ENCODE data around the gene NUP188. TPM values are rescaled to one million over a fixed set of nuclear protein-coding genes. Genes with fewer than 3 reads are reported as not detected.
A peak's percentile ranks its signal among the peaks of the same experiment; 100 is the strongest.

Gene NUP188
- polyA plus RNA-seq, 1 donor (not counting 4 experiments of a cell fraction or from before 2014, with no cell fraction given), result 31.1 TPM

DNA sequence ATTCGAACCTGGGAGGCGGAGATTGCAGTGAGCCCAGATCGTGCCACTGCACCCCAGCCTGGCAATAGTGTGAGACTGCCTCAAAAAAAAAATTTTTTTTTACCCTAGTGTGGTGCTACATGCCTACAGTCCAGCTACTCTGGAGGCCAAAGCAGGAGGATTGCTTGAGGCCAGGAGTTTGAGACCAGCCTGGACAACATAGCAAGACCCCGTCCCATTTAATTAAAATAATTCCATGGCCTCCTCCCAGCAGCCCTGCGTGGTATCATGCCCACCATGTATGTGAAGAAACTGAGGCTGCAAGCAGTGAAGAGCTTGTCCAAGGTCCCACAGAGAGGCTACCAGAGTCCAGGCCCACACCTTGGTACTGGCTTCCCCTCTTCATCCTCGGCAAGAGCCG, 46.1 kb upstream of the NUP188 start:
- Histone ChIP-seq H3K9me3 (ENCODE audit: control insufficient read depth, low read depth, low read length) (no peaks in the 10 kb centered on the region), H4K20me1 (ENCODE audit: control insufficient read depth, extremely low read depth, insufficient read depth, low read length) (no peaks in the 10 kb centered on the region), H3K9ac (ENCODE audit: control insufficient read depth, extremely low read depth, insufficient read depth, low read length) (peak overlapping the region; percentile 72), H2AFZ (ENCODE audit: control insufficient read depth, low read length) (no peak overlapping the region), H3K4me1 (ENCODE audit: control insufficient read depth, extremely low read depth, insufficient read depth, low read length) (peaks cover 68% of the 10 kb centered on the region), H3K79me2 (ENCODE audit: control insufficient read depth, insufficient read depth, low read length) (peaks cover 53% of the 10 kb centered on the region), H3K27ac (ENCODE audit: control insufficient read depth, insufficient read depth, low read length) (peak overlapping the region; percentile 90), H3K36me3 (ENCODE audit: control insufficient read depth in 2 of 2, extremely low read depth in 1 of 2, insufficient read depth in 2 of 2, low read length in 2 of 2) (peaks cover 7 to 59% of the 10 kb centered on the region in 2 experiments), H3K9me1 (ENCODE audit: control insufficient read depth, extremely low read depth, insufficient read depth, low read length) (no peaks in the 10 kb centered on the region), H3K4me2 (ENCODE audit: control insufficient read depth, extremely low read depth, insufficient read depth, low read depth, low read length) (no peak overlapping the region), H3K4me3 (ENCODE audit: control insufficient read depth in 2 of 3, extremely low read depth in 1 of 3, insufficient read depth in 2 of 3, low read depth in 1 of 3, low read length in 3 of 3) (no peak overlapping the region), H3K27me3 (ENCODE audit: control insufficient read depth, extremely low read depth, insufficient read depth, low read length) (no peaks in the 10 kb centered on the region)
- DNase-seq (ENCODE audit: low read depth, low spot score) (no peak), FAIRE-seq (no peak)
- TF ChIP-seq, protein P1, sequence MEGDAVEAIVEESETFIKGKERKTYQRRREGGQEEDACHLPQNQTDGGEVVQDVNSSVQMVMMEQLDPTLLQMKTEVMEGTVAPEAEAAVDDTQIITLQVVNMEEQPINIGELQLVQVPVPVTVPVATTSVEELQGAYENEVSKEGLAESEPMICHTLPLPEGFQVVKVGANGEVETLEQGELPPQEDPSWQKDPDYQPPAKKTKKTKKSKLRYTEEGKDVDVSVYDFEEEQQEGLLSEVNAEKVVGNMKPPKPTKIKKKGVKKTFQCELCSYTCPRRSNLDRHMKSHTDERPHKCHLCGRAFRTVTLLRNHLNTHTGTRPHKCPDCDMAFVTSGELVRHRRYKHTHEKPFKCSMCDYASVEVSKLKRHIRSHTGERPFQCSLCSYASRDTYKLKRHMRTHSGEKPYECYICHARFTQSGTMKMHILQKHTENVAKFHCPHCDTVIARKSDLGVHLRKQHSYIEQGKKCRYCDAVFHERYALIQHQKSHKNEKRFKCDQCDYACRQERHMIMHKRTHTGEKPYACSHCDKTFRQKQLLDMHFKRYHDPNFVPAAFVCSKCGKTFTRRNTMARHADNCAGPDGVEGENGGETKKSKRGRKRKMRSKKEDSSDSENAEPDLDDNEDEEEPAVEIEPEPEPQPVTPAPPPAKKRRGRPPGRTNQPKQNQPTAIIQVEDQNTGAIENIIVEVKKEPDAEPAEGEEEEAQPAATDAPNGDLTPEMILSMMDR (optimal IDR thresholded peaks at IDR 0.05 in 1 of 3, IDR thresholded peaks at IDR 0.05 in 1 of 3, conservative IDR thresholded peaks at IDR 0.05 in 1 of 3; ENCODE audit: extremely low read depth in 1 of 3, insufficient read depth in 2 of 3, low read length in 3 of 3), result no peak
- TF ChIP-seq EZH2 (IDR thresholded peaks at IDR 0.05; ENCODE audit: low read length), result no peak
- dilution Hi-C loops (cut with MboI; ENCODE audit: extremely low pct_ligation_motif_present, low sequenced_read_pairs), result no loop called here

DNA sequence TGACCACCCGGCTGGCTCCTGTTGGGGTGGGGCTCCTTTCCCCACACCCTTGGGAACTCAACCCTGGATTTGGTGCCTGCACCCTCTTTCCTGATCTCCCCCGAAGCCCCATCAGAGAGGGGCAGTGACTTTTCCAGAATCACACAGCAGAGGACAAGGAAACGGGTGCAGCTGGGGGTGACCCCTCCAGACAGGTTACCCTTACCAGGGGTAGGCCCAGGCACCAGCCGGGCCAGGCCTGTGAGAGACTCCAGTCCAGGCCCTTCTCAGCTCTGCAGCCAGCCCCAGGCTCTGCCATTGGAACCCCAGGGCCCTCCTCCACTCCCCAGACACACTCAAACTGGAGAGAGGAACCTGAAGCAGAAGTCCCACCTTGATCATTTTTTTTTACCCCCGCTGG, 45.7 kb upstream of the NUP188 start:
- DNase-seq (ENCODE audit: low read depth, low spot score) (no peak), FAIRE-seq (no peak)
- H3K79me2 ChIP-seq (ENCODE audit: control insufficient read depth, insufficient read depth, low read length), result peaks cover 53% of the 10 kb centered on the region
- no peak overlapping the region for H2AFZ ChIP-seq (ENCODE audit: control insufficient read depth, low read length)
- peak overlapping the region; percentile 72 for H3K9ac ChIP-seq (ENCODE audit: control insufficient read depth, extremely low read depth, insufficient read depth, low read length)
- H4K20me1 ChIP-seq (ENCODE audit: control insufficient read depth, extremely low read depth, insufficient read depth, low read length), result no peaks in the 10 kb centered on the region
- H3K4me2 ChIP-seq (ENCODE audit: control insufficient read depth, extremely low read depth, insufficient read depth, low read depth, low read length), result peak overlapping the region; percentile 60
- no peaks in the 10 kb centered on the region for H3K9me1 ChIP-seq (ENCODE audit: control insufficient read depth, extremely low read depth, insufficient read depth, low read length)
- dilution Hi-C loops (cut with MboI; ENCODE audit: extremely low pct_ligation_motif_present, low sequenced_read_pairs), result no loop called here
- peaks cover 6 to 60% of the 10 kb centered on the region in 2 experiments for H3K36me3 ChIP-seq (ENCODE audit: control insufficient read depth in 2 of 2, extremely low read depth in 1 of 2, insufficient read depth in 2 of 2, low read length in 2 of 2)
- peak overlapping the region; percentile 90 for H3K27ac ChIP-seq (ENCODE audit: control insufficient read depth, insufficient read depth, low read length)
- peaks cover 68% of the 10 kb centered on the region for H3K4me1 ChIP-seq (ENCODE audit: control insufficient read depth, extremely low read depth, insufficient read depth, low read length)
- no peaks in the 10 kb centered on the region for H3K27me3 ChIP-seq (ENCODE audit: control insufficient read depth, extremely low read depth, insufficient read depth, low read length)
- H3K4me3 ChIP-seq (ENCODE audit: control insufficient read depth in 2 of 3, extremely low read depth in 1 of 3, insufficient read depth in 2 of 3, low read depth in 1 of 3, low read length in 3 of 3), result no peak overlapping the region
- H3K9me3 ChIP-seq (ENCODE audit: control insufficient read depth, low read depth, low read length), result no peaks in the 10 kb centered on the region
- TF ChIP-seq, protein P1 (optimal IDR thresholded peaks at IDR 0.05 in 1 of 3, IDR thresholded peaks at IDR 0.05 in 1 of 3, conservative IDR thresholded peaks at IDR 0.05 in 1 of 3; ENCODE audit: extremely low read depth in 1 of 3, insufficient read depth in 2 of 3, low read length in 3 of 3), result no peak
- TF ChIP-seq EZH2 (IDR thresholded peaks at IDR 0.05; ENCODE audit: low read length), result no peak
